H1 (cell line): ENCODE data around the gene VTI1B. TPM values are rescaled to one million over a fixed set of nuclear protein-coding genes. Genes with fewer than 3 reads are reported as not detected.

Experiments used
- CTCF ChIA-PET: fragments of 300-600 bp; sonication (Branson Sonifier 250); formaldehyde crosslinking; loops from one replicate; lab custom pipeline; 2021; ENCODE audit not compliant: partially characterized antibody; lab: Charles Lee
- POLR2A ChIA-PET: fragments of 300-600 bp; sonication (Branson Sonifier 250); formaldehyde crosslinking; loops from one replicate; lab custom pipeline; 2021; ENCODE audit warnings: inconsistent platforms; ENCODE audit not compliant: partially characterized antibody; lab: Charles Lee
- DNase-seq, 2 experiments: peaks; one replicate each; pipeline versions ENCODE4 v3.0.0 to v3.0.0-alpha.2; 2010 to 2022; ENCODE audit warnings: low spot score in 2 of 2, low read depth in 1 of 2, mixed read lengths in 1 of 2
- FAIRE-seq: peaks from 2 replicates; lab custom pipeline; 2011; peaks lifted over from hg19 to GRCh38; lab: Jason Lieb, UNC
- H2AFZ ChIP-seq: 2 replicates; pipeline ENCODE4 v1.8.1; 2012; ENCODE audit warnings: low read length, inconsistent platforms
- H2AK5ac ChIP-seq: 2 replicates; pipeline ENCODE4 v1.6.1; 2013; ENCODE audit warnings: low read depth, low read length
- H2BK120ac ChIP-seq: replicated peaks from 2 replicates; pipeline ENCODE3; 2013; ENCODE audit warnings: low read depth, low read length, inconsistent platforms
- H2BK12ac ChIP-seq: 2 replicates; pipeline ENCODE4 v1.6.1; 2013; ENCODE audit warnings: low read depth, low read length
- H2BK15ac ChIP-seq: 2 replicates; pipeline ENCODE4 v1.6.1; 2013; ENCODE audit warnings: low read length
- H2BK20ac ChIP-seq: 2 replicates; pipeline ENCODE4 v1.6.1; 2013; ENCODE audit warnings: low read length
- H2BK5ac ChIP-seq: 2 replicates; pipeline ENCODE4 v1.6.1; 2013; ENCODE audit warnings: low read depth, low read length
- H3K14ac ChIP-seq: 2 replicates; pipeline ENCODE4 v1.6.1; 2013; ENCODE audit warnings: inconsistent platforms; ENCODE audit not compliant: insufficient read length
- H3K18ac ChIP-seq: 2 replicates; pipeline ENCODE4 v1.6.1; 2013; ENCODE audit warnings: low read length; ENCODE audit errors: extremely low read depth
- H3K23ac ChIP-seq: 2 replicates; pipeline ENCODE4 v1.6.1; 2013; ENCODE audit warnings: inconsistent platforms; ENCODE audit not compliant: insufficient read length
- H3K23me2 ChIP-seq: 2 replicates; pipeline ENCODE4 v1.6.1; 2013; ENCODE audit warnings: low read depth, low read length
- H3K27ac ChIP-seq: 2 replicates; pipeline ENCODE4 v1.6.1; 2011; ENCODE audit warnings: low read depth, low read length, inconsistent platforms
- H3K27me3 ChIP-seq, 4 experiments: replicated peaks in 1 of 4; 1 replicate in 1 of 4; 2 replicates in 3 of 4; pipeline versions ENCODE4 v1.6.1 to v1.8.1; 2011 to 2013; ENCODE audit warnings: low read length in 3 of 4, mild to moderate bottlenecking in 3 of 4, inconsistent platforms in 2 of 4, mixed read lengths in 2 of 4, moderate library complexity in 1 of 4; ENCODE audit not compliant: control insufficient read depth in 3 of 4, insufficient read depth in 3 of 4; ENCODE audit errors: extremely low read depth in 1 of 4
- H3K36me3 ChIP-seq, 4 experiments: 2 replicates each; pipeline versions ENCODE4 v1.6.1 to v1.8.1; 2011 to 2013; ENCODE audit warnings: mild to moderate bottlenecking in 4 of 4, low read length in 3 of 4, moderate library complexity in 2 of 4, control low read depth in 1 of 4, inconsistent platforms in 1 of 4; ENCODE audit not compliant: insufficient read depth in 4 of 4, control insufficient read depth in 2 of 4
- H3K4ac ChIP-seq: replicated peaks from 2 replicates; pipeline ENCODE3; 2013; ENCODE audit warnings: low read length, low read depth, mixed read lengths, inconsistent platforms; ENCODE audit not compliant: insufficient read length
- H3K4me1 ChIP-seq, 4 experiments: replicated peaks in 1 of 4; 1 replicate in 1 of 4; 2 replicates in 3 of 4; pipeline versions ENCODE4 v1.6.1 to v1.8.1; 2011 to 2013; ENCODE audit warnings: low read length in 3 of 4, inconsistent platforms in 2 of 4, mixed read lengths in 1 of 4; ENCODE audit not compliant: insufficient read depth in 4 of 4, control insufficient read depth in 3 of 4
- H3K4me2 ChIP-seq, 2 experiments: 2 replicates each; pipeline versions ENCODE4 v1.6.1 to v1.8.1; 2011 to 2013; ENCODE audit warnings: low read depth in 2 of 2, low read length in 2 of 2, control low read depth in 1 of 2, inconsistent platforms in 1 of 2, mild to moderate bottlenecking in 1 of 2; ENCODE audit not compliant: insufficient read depth in 1 of 2
- H3K4me3 ChIP-seq, 4 experiments: fragments of 200-600, 300-600 bp in 1 of 4; sonication (generic), shearing (Covaris generic), sonication (Bioruptor Twin) in 1 of 4; 2 replicates each; pipeline versions ENCODE4 v1.5.1 to v1.8.1; 2011 to 2016; ENCODE audit warnings: low read length in 4 of 4, low read depth in 3 of 4, control low read depth in 2 of 4, inconsistent platforms in 2 of 4, mild to moderate bottlenecking in 2 of 4, mixed read lengths in 1 of 4, moderate library complexity in 1 of 4; ENCODE audit not compliant: insufficient read depth in 2 of 4; ENCODE audit errors: extremely low read depth in 1 of 4
- H3K56ac ChIP-seq: replicated peaks from 2 replicates; pipeline ENCODE3; 2013; ENCODE audit warnings: low read depth, mild to moderate bottlenecking, mixed read lengths, low read length, inconsistent platforms; ENCODE audit not compliant: insufficient read length
- H3K79me1 ChIP-seq: 2 replicates; pipeline ENCODE4 v1.6.1; 2013; ENCODE audit warnings: low read depth, low read length, control low read depth
- H3K79me2 ChIP-seq, 2 experiments: 2 replicates each; pipeline versions ENCODE4 v1.6.1 to v1.8.1; 2012 to 2013; ENCODE audit warnings: low read length in 2 of 2, mild to moderate bottlenecking in 2 of 2, inconsistent platforms in 1 of 2; ENCODE audit not compliant: insufficient read depth in 2 of 2, control insufficient read depth in 1 of 2
- H3K9ac ChIP-seq, 4 experiments: replicated peaks in 1 of 4; 1 replicate in 1 of 4; 2 replicates in 3 of 4; pipeline versions ENCODE4 v1.6.1 to v1.8.1; 2011 to 2013; ENCODE audit warnings: low read depth in 3 of 4, low read length in 3 of 4, control low read depth in 2 of 4, mild to moderate bottlenecking in 2 of 4, moderate library complexity in 2 of 4, inconsistent platforms in 1 of 4; ENCODE audit errors: extremely low read depth in 1 of 4
- H3K9me3 ChIP-seq, 2 experiments: 2 replicates each; pipeline versions ENCODE4 v1.6.1 to v1.8.1; 2012 to 2013; ENCODE audit warnings: mild to moderate bottlenecking in 2 of 2, moderate library complexity in 2 of 2, control low read depth in 1 of 2, inconsistent platforms in 1 of 2, low read depth in 1 of 2, low read length in 1 of 2, mixed read lengths in 1 of 2; ENCODE audit not compliant: insufficient read depth in 2 of 2
- H4K20me1 ChIP-seq, 2 experiments: replicated peaks in 1 of 2; 2 replicates each; pipeline versions ENCODE3 to v1.8.1; 2011 to 2013; ENCODE audit warnings: inconsistent platforms in 2 of 2, low read length in 2 of 2, mild to moderate bottlenecking in 1 of 2; ENCODE audit not compliant: insufficient read depth in 2 of 2, control insufficient read depth in 1 of 2
- H4K5ac ChIP-seq: 2 replicates; pipeline ENCODE4 v1.6.1; 2013; ENCODE audit warnings: low read length, low read depth, mixed read lengths, inconsistent platforms; ENCODE audit not compliant: insufficient read length
- H4K8ac ChIP-seq: 2 replicates; pipeline ENCODE4 v1.8.0; 2013; ENCODE audit warnings: mild to moderate bottlenecking, moderate library complexity, low read length, inconsistent platforms; ENCODE audit not compliant: insufficient read depth; ENCODE audit errors: extremely low read depth
- H4K91ac ChIP-seq: replicated peaks from 2 replicates; pipeline ENCODE3; 2013; ENCODE audit warnings: low read length, mixed read lengths, inconsistent platforms; ENCODE audit not compliant: insufficient read length
- BACH1 ChIP-seq: IDR thresholded peaks from 2 replicates; pipeline ENCODE4 v1.6.1; 2012; ENCODE audit warnings: low read length, improper control_type of control experiment
- WGBS, 2 experiments: shearing (Covaris generic) in 1 of 2; methylation state at CpG; one replicate each; pipeline versions ENCODE4 v1.1.6 to v1.1.7; 2013 to 2015; ENCODE audit warnings: low lambda C conversion rate in 2 of 2, mixed read lengths in 2 of 2, inconsistent platforms in 1 of 2, low coverage in 1 of 2, missing lambda C conversion rate in 1 of 2; ENCODE audit not compliant: insufficient replicate concordance in 2 of 2, insufficient coverage in 1 of 2, insufficient read length in 1 of 2; ENCODE audit errors: extremely low coverage in 1 of 2, missing lambda C conversion rate in 1 of 2; 5-methylcytosine and 5-hydroxymethylcytosine counted together
- polyA plus RNA-seq, 7 experiments: library from polyadenylated mRNA; depleted of rRNA in 3 of 7; stranded (reverse) in 5 of 7; unstranded in 2 of 7; fragments of >200 nt in 5 of 7; fragments of 200-250 nt in 2 of 7; gene quantifications; 1 replicate in 5 of 7; 2 replicates in 1 of 7; 4 replicates in 1 of 7; pipeline versions ENCODE4 v1.2.1 to v1.2.3, GENCODE V29; 2011 to 2013; ENCODE audit warnings: missing spikeins in 2 of 7, mixed read lengths in 2 of 7
- total RNA-seq: library from RNA; stranded (reverse); fragmentation: NEBNext Ultra II Directional; extraction: Animal tissue kit (Norgen Biotek cat#: 25700); gene quantifications from 2 replicates; pipeline ENCODE4 v1.2.1, GENCODE V29; 2021

Gene VTI1B
- total and polyA plus RNA-seq, 2 of the 8 experiments (the other 6 are each of a cell fraction or from before 2014, with no cell fraction given), result 28.1 to 98.7 TPM

DNA sequence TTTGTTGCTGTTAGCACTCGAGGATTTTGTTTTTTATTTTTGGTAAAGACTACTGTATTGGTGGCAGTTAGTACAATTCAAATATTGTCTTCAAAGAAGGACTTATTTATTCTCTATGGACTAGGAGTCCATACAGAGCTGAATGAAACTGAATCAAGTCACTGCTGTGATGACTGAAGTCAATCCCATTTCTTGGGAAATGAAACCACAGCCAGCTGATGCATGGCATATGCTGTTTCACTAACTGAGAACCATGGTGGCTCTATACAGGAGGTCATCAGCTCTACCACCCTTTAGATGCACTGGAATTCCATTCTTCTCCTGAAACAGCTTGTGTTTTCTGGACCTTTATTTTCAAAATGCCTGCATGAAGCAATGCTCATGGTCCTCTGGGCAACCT is 22.2 kb downstream of the VTI1B start:
- Histone ChIP-seq H3K79me2 (no peaks in the 10 kb centered on the region), H3K9me3 (no peaks in the 10 kb centered on the region), H2BK5ac (no peak overlapping the region), H2BK20ac (no peak overlapping the region), H3K4me3 (no peak overlapping the region), H3K56ac (no peak overlapping the region), H3K14ac (no peak overlapping the region), H2BK12ac (no peak overlapping the region), H3K79me1 (no peaks in the 10 kb centered on the region), H2AK5ac (no peak overlapping the region), H3K23me2 (no peaks in the 10 kb centered on the region), H3K9ac (no peak overlapping the region), H3K36me3 (peaks cover 26 to 70% (median 57%) of the 10 kb centered on the region in 4 experiments), H3K4me2 (no peak overlapping the region), H2BK120ac (no peak overlapping the region), H2BK15ac (no peak overlapping the region), H4K91ac (no peak overlapping the region), H3K18ac (no peak overlapping the region), H3K4ac (no peak overlapping the region), H4K5ac (no peak overlapping the region), H4K8ac (no peak overlapping the region), H3K4me1 (no peaks in the 10 kb centered on the region), H2AFZ (no peak overlapping the region), H3K23ac (no peak overlapping the region), H3K27ac (no peak overlapping the region), H4K20me1 (no peaks in the 10 kb centered on the region), H3K27me3 (no peaks in the 10 kb centered on the region)
- FAIRE-seq (no peak), DNase-seq (no peak)
- TF ChIP-seq BACH1, result no peak
- 89% methylated on average over 1 of the region's 1 CpG; no CpG with 5 or more reads in 1 of the 2 experiments for WGBS, 2 experiments
- POLR2A ChIA-PET, result interaction anchor here (1.0 to 1.1 kb wide), 2 partner anchors 12 to 43 kb away, joined by 4 read pairs; partner anchors contain the start of gene RDH11
- CTCF ChIA-PET, result interaction anchor here (1.0 to 5.8 kb wide), 13 partner anchors 10 to 225 kb away, joined by 3 to 34 read pairs (median 5); no protein-coding TSS in a partner anchor
